ENCODE data around the gene HOXA7. TPM values are rescaled to one million over a fixed set of nuclear protein-coding genes. Genes with fewer than 3 reads are reported as not detected.

HOXA7 gene
- 4.4 to 5.5 TPM (median 4.9 TPM) in 5 replicates for total RNA-seq (2022; extraction: Qiagen RNA extraction)

GRCh38 chr7:27156508-27156898 lies at the start of gene HOXA7:
HOXA7 (minus strand) TSS chr7:27156675; CDS start chr7:27156545, 130 bp downstream.

GRCh38 chr7:27199849-27200760 lies 43.6 kb upstream of the HOXA7 start, which contains the start of gene HOXA13:
HOXA13 (minus strand) TSS chr7:27200091; CDS start chr7:27200077, 14 bp downstream.

DNA sequence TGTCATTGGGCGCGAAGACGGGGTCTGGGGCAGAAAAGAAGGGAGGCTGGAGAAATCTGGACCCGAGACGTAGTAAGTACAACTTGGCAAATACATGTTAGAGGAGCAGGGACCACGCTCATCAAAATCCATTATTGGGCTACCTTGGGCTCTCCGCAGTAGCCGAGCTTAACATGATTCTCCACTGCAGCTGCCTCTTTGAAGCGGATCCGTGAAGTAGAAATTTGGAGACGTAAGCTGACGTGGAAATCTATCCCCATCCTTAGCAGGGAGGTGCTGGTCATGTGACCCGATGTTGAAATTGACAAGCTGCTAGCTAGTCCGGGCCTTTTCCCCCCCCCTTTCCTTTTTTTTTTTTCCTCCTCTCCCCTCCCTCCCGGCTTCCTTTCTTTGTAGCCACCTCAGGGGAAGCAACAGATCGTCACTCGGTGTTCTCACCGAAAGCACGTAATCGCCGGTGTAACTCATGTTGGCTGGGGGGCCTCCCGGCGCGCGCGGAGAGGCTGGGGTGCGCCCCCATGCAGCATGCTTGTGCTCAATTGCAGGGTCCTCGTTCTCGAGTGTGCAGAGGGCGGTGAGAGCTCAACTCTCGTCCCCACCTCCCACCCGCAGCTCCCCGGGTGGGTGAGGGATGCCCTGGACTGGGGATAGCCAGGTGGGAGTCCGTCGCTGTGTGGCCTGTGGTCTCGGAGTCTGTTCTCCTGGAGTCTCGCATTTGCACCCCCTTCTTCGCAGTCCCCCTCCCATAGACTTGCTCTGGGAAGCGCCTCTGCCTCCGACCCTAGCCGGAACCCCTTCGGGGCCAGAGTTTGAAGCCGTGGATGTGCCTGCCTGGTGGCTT lies 28.8 kb upstream of the HOXA7 start, which contains the start of gene HOXA11:
HOXA11 (minus strand) TSS at position 220 of the 841 bp plus-strand sequence; CDS start at position 132, 88 bp downstream.

GRCh38 chr7:27173956-27174873 lies 17.7 kb upstream of the HOXA7 start, which contains the start of gene HOXA10:
HOXA10 (minus strand) TSS chr7:27174320; CDS start chr7:27174306, 14 bp downstream.

GRCh38 chr7:27165089-27165995 lies 8.9 kb upstream of the HOXA7 start, which contains the start of gene HOXA9:
HOXA9 (minus strand) TSS chr7:27165537; CDS start chr7:27165457, 80 bp downstream.

GRCh38 chr7:27151931-27152815 lies 4.3 kb downstream of the HOXA7 start, which contains the start of gene HOXA3:
HOXA3 (minus strand) TSS chr7:27152583; CDS start chr7:27110640, 41,943 bp downstream.

GRCh38 chr7:27147199-27148030 lies 9.1 kb downstream of the HOXA7 start, which contains the start of gene HOXA6:
HOXA6 (minus strand) TSS chr7:27147774; CDS start chr7:27147749, 25 bp downstream.

GRCh38 chr7:27143023-27143949 lies 13.2 kb downstream of the HOXA7 start, which contains the start of gene HOXA5:
HOXA5 (minus strand) TSS chr7:27143681; CDS start chr7:27143607, 74 bp downstream.

DNA sequence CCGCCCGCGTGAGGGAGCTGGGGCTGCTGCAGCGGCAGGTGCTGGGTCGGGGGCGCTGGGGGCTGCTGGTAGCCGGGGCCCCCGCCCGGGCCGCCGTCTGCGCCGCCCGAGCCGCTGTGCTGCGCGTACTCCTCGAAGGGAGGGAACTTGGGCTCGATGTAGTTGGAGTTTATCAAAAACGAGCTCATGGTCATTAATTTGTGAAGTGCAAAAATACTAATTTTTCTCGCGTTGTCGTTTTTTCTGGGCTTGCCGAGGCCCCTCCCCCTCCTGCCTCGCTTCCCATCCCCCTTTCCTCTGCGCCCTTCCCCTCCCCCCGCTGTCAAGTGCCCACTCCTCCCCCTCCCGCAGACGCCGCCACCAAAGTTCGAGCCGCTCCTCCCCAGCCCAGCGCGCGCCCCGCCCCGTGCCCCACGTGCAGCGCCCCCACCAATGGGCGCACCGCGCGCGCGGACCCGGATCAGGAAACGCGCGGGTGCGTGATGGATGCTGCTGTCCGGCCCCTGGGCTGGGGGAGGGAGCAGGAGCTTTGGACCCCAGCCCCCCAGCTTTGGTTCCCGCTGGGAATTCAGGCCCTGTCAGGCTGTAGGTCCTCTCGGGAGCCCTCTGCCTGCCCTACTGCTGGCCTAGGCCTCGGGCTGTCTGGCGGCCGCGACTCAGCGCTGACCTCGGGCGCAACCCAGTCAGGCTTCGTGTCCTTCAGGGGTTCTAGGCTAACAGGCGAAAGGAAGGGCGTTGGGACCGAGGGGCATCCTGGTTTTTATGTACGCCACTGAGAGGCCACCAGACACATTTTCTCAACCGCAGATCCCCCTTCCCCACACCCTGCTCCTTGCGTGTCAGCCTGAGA lies 25.7 kb downstream of the HOXA7 start, which contains the start of gene HOXA4:
HOXA4 (minus strand) TSS at position 218 of the 850 bp plus-strand sequence; CDS start at position 194, 24 bp downstream.

Other genes starting within 250 kb of the HOXA7 start
- 2.5 to 4.0 TPM (median 3.5 TPM) in 5 replicates for gene HOXA1, start 60.7 kb downstream of the HOXA7 start, total RNA-seq (2022; extraction: Qiagen RNA extraction)
- gene HOXA2, start 54.0 kb downstream of the HOXA7 start, total RNA-seq (2022; extraction: Qiagen RNA extraction): 0.84 to 1.2 TPM (median 0.90 TPM) in 5 replicates
- 1.5 to 2.7 TPM (median 2.3 TPM) in 5 replicates for gene HOXA4, start 25.9 kb downstream of the HOXA7 start, total RNA-seq (2022; extraction: Qiagen RNA extraction)
- 3.9 to 7.1 TPM (median 5.3 TPM) in 5 replicates for gene HOXA5, start 13.0 kb downstream of the HOXA7 start, total RNA-seq (2022; extraction: Qiagen RNA extraction)
- 1.5 to 2.2 TPM (median 1.8 TPM) in 5 replicates for gene HOXA6, start 8.9 kb downstream of the HOXA7 start, total RNA-seq (2022; extraction: Qiagen RNA extraction)
- gene HOXA3, start 4.1 kb downstream of the HOXA7 start, total RNA-seq (2022; extraction: Qiagen RNA extraction): 6.1 to 10.2 TPM (median 9.8 TPM) in 5 replicates
- gene HOXA9, start 8.9 kb upstream of the HOXA7 start, total RNA-seq (2022; extraction: Qiagen RNA extraction): 0.49 to 1.1 TPM (median 0.63 TPM) in 5 replicates
- 6.7 to 8.3 TPM (median 7.4 TPM) in 5 replicates for gene HOXA10, start 17.6 kb upstream of the HOXA7 start, total RNA-seq (2022; extraction: Qiagen RNA extraction)
- 0.54 to 0.79 TPM (median 0.77 TPM) in 5 replicates for gene HOXA11, start 28.6 kb upstream of the HOXA7 start, total RNA-seq (2022; extraction: Qiagen RNA extraction)
- gene HOXA13, start 43.4 kb upstream of the HOXA7 start, total RNA-seq (2022; extraction: Qiagen RNA extraction): 1.6 to 2.1 TPM (median 1.9 TPM) in 5 replicates
- gene EVX1, start 86.1 kb upstream of the HOXA7 start, total RNA-seq (2022; extraction: Qiagen RNA extraction): 0.05 to 0.12 TPM (median 0.07 TPM) in 3 of 5 replicates, not detected in the others